Right renal cortex interstitium (tissue), 3 donors: ENCODE data around the gene CAMSAP1. TPM values are rescaled to one million over a fixed set of nuclear protein-coding genes. Genes with fewer than 3 reads are reported as not detected.
A peak's percentile ranks its signal among the peaks of the same experiment; 100 is the strongest.

Experiments
- DNase-seq, 3 donors: peaks; one replicate each; pipeline ENCODE4 v3.0.0-alpha.2; 2013; ENCODE audit warnings: low read depth in 3 of 3, low spot score in 2 of 3
- polyA plus RNA-seq, 3 donors: library from polyadenylated mRNA; unstranded; fragments of 120-200 nt; gene quantifications; one replicate each; pipeline ENCODE4 v1.2.1, GENCODE V29; 2013; ENCODE audit not compliant: insufficient read length in 3 of 3

CAMSAP1 gene
- polyA plus RNA-seq, 3 donors = 21.5 to 25.0 (median 21.6) TPM

DNA sequence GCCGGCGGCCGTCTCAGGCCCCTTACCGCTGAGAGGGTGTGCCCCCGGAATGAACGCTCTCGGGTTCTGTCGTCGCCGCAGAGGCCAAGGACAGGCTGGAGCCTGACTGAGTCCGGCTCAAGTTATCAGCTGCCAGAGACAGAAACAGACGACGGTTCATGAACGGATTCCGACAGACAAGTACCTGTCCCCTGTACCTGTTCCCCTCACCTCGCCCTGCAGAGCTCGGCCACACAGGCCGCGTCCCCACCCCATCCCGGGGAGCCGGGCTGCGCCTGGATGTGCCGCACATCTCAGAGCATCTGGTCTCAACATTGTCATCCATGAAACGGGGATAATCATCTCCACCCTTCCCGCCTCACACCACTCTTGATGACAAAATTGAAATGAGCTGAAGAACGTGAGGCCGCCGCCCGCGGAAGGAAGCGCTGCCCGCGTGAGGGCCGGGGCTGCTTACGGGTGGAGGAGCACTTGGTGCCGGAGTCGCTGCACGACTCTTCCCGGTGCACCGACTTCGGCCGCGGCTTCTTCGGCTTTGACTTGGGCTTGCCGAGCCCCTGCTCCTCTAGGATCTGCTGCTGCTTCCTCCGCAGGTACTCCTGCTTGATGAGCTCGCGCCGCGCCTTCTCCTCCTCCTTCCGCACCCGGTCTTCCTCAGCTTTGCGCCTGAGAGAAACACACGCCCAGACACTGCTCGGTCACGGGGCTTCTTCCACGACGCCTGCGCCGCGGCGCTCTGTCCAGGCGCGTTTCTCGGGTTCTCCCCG, 89.2 kb downstream of the CAMSAP1 start:
- DNase-seq = no peak

DNA sequence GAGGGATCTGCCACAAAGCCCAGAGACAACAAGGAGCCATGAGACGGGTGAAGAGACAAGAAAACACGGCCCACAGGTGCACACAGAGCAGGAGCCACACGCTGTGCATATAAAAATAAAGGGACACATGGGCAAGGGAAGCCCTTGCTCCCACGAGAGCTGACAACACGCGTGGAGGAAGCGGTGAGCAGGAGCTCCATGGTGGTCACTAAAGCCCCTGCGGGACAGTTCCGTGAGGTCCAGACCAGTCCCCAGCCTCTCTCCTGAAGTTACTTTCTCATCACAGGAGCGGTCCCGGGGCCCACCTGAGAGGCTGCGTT, 90.7 kb downstream of the CAMSAP1 start:
- no peak for DNase-seq

DNA sequence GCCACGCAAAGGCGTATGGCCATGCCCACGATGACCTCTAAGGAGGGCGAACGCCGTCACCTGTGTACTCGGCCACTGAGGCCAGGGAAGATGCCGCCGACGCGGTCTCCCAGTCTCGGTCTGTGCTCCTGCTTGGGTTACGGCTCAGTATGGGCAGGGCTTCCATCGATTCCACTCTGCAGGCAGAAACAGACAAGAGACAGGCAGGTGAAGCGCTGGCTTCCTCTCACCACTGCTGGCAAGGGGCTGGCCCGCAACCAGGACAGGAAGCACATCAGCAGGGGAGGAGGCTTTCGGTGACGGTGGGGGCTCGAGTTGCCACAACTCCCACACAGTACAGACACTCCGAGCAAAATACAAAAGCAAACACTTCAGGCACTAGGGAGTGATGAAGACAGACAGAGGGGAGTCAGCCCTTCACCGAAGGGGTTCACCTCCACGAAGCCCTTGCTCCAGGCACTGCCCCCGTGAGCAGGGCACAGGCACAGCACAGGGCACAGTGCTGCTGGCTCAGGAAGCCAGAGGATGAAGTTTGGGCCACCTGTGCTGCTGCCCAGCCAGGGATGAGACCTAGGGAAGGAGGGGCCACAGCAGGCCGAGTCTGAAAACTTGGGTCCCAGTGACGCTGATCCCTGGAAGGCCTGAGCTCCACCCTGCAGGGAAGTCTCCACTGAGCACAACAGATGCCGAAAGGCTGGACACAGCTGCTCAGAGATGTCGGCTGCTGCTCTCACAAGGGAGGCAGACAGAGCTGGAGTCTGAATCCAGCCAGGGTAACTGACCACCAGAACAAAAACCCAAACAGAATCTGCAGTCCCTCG, 91.3 kb downstream of the CAMSAP1 start:
- peak in 1 of 3 donors; percentile 10 for DNase-seq

DNA sequence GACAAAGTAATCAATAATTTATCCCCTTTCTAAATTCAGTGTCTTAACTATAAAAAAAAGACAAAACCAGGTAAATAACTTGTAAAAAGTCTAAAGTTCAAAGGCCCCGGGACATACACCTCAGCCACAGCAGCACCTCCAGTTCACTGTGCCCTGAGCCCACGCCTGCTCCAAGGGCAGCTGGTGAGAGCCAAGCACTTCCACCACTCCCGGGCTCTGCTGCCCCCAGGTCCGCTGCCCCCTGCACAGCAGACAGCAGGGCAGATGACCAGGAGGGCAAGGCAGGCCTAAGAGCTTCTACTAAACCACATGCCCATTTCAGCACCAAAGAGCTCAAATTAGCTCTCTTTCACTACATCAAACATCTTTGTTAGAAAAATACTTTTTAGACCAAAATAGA, 91.9 kb downstream of the CAMSAP1 start:
- no peak for DNase-seq

DNA sequence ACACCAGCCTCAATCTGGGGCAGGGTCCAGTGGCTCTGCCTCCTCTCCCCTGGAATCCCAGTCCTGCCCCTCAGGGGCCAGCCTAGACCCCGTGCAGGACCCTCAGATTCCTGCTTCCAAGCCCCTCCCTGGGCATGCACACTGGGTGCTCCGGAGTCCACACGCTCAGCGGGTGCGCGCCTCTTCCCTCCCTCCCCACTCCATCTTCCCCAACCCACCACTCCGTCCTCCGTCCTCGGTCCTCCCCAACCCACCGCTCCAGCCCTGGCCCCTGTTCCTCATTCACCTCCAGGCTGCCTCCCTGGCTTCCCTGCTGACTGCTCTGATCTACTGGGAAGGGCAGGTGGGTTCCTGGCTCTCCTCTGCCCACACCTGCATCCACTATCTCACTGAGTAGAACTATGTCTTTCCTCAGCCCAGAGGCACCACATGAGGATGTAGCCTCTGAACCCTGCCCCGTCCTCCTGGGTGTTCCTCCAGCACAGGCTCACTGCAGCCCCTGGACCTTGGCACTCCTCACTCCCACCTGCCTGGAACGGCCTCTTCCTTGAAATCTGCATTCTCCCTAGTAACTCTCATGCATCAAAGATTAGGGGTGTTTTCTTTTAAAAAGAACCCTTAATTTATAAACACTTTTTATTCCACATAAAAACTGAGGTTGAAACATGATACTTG, 92.8 kb downstream of the CAMSAP1 start:
- DNase-seq = no peak

DNA sequence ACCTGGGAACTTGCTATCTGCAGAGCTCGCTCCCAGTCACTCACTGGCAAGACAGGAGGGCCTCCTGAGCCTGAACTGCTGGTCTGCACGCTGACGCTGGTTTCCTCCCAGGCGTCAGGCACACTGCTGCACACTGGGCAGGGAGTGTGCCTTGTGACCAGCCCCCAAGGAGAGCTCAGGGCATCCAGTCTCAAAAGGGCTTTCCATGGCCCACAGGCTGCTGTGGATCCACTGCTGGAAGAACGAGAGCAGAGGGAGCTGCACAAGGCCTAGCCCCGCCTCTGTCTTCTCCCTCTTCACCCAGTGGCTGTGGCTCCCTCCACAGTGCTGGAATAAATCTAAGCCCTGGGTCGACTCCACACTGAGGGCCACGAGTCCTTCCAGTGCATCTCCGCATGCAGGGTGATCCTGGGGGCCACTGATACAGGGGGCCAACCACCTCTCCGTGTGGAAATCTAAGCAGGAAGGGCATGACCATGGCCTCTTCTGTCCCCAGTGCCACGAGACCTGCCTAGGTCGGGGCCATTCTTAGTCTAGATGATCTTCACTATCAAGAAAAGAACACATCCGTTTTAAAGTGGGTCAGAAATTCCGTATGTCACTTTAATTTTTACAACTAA, 93.6 kb downstream of the CAMSAP1 start:
- no peak for DNase-seq

DNA sequence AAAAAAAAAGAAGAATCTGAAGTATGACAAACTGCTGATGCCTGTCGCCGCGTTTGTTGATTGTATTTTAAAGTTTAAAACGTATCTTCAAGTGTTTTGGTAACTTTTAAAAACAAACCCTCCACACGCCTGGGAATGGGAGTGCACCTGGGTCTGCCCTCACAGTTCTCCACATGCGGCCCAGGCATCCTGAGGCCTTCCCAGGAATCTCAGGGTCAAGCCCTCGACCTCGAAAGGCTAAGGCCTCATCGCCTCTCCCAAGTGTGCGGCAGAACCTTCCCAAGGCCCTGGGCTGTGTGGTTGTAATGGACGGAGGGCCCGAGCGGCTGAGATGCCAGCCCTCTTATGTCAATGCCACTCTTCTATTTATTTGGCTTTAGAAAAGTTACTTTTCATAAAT, 94.4 kb downstream of the CAMSAP1 start:
- no peak for DNase-seq

DNA sequence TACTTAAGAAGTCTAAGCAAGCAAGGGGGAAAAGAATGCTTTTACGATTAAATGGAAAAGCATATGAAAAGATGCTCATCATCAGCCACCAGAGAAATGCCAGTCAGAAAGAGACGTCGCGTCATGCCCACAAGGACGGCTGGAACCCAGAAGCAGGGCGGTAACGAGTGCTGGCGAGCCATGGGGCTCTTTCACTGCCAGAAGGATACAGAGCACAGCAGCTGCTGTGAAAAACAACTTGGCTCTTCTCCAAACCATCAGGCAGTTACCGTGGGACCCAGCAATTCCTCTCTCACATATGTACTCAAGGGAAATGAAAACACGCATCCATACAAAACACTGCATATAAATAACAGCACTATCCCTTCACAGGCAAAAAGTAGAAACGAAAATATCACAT, 95.5 kb downstream of the CAMSAP1 start:
- no peak for DNase-seq

DNA sequence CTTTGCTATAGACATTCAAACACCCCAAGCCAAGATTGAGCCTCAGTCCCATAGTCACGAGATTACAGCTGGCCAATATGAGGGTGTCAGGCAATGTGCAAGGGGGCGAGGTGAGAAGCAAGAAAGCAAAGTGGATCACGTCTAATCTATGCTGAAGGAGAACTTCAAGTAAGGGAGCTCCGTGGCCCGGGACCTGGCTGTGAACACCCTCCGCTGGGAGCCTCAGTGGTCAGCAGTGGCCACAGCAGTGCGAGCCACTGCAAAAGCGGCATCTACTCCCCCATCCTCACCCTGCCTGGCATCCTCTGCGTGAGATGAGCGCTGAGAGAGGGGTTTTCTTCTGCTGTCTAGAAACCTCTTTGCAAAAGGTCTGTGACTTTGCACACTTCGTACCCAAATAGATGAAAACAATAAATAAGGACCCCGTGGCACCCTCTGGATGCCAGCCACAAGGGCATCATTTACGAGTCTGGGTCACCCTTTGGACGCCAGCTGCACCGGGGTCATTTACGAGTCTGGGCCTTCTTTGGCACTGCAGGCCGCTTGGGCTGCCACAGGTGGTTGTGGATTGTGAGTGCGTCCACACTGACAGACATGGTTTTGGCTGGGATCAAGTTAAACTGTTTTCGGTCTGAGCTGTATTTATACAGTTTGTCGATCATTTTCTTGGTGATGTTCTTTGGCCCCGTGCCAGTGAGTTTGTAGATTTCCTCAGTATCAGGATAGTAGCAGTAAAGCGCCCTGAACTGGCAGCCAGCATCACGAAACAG, 96.4 kb downstream of the CAMSAP1 start:
- no peak for DNase-seq

DNA sequence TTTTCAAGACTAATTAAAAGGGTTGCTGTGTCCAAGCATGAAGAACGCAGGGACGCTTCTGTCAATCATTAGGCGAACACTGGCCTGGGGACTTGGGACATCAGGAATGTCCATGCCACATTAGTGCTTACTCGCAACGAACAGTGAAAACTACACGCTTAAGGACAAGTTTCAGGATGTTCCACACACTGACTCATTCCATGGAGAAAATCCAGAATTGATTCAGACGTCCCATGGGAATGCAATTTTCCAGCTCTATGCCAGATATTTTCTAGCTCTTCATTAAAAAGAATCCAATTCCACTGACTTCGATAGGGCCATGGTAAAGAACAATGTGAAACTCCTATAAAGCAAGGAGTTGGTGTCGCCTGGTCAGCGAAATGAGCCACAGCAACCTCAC, 98.2 kb downstream of the CAMSAP1 start:
- no peak for DNase-seq

DNA sequence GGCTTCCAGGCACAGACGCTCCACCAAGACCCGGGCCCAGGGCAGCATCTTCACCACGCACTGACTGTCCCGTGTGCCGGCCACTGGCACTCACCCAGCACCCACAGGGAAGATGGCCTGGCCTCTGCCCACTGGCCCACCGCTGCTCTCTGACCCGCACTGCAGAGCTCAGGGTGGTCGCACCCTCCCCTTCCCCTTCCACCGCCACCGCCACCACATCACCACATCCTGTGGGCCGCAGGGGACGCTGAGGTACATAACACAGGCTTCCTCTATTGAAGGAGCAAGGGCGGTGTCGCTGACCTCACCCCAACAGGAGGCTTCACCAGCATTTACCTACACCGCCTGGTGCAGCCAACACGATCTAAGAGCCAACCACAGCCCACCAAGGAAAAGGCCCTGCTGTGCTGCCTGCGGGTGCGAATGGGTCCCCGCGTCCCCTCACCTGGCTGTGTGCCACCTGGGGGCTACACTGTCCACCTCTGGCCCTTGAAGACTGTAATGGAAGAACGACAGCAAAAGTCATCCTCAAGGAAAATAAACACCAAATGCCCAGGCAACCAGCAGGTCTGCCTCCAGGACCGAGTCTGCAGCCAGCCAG, 101.8 kb downstream of the CAMSAP1 start:
- no peak for DNase-seq

DNA sequence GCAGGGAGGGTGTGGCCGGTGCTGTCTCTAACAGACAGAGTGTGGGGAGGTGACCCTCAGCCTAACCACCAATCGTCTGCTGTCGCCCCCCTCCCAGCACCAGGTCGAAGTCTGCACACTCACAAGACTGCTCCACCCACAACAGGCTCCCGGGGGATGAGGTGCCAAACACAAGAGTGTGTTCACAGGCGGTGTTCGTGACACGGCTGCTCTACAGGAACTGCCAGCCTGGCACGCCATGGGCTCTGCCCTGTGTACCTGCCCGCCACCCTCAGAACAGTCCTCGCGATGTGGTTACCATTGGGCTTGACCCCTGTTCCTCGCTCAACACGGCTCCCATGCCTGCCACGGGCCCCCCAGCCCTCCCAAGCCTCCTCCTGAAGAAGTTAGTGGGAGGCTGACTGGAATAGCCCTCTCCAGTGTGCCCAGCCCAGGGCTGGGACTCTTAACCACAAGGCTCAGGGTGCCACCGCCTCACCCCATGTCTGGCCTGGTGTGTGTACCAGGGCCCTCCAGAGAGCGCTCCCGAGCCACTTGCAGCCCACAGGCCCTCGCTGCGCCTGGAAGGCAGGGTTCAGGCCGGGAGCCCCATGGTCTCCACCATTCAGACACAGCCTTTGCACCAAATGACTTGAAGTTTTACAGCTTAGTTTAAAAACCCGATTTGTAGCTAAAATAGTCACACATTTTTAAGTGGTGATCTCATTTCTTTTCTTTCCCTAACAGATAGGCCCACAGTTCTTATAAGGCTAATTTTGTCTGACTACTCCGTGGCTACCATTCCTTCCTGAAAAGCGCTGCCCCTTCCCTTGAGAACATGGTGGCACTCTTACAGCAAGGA, 102.5 kb downstream of the CAMSAP1 start:
- no peak for DNase-seq

DNA sequence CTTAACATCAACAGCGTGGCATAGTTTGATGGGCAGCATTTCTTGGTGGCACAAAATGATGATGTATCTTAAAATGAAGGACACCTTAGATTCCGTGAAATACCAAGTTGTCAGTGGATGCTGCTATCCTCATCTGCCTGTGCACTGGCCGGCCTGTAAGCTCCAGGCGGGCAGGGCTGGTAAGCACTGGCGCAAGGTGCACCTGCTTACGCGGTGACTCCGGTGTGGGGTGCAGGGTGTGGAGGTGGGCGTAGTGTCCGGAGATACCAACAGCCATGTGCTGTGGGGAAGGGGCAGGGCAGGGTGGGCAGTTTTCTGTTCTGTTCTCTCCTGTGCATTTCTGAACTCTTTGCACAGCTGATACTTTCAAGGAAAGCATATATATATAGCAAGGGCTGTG, 103.9 kb downstream of the CAMSAP1 start:
- DNase-seq = no peak

DNA sequence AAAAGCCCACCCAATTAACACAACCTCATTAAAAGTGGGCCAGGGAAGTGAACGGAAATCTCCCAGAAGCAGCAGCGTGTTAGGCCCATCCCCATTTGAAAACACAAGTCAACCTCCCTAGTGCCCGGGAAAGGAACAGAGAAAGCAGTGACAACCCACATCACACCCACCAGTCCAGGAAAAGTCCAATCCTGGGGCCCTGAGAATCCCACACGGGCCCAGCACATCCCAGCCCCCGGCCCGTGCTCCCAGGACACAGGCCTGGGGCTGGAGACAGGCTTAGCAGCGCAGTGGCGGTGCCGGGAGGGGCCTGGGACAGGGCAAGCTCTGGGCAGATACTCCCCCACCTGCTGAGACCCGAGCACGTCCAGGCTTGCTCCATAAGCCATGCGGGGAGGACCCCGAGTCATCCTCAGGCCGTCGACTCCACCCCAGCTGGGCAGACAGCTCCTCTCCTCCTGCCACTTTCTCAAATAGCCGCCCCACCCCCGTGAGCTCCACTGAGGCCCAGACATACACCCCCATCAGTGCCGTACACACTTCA, 104.4 kb downstream of the CAMSAP1 start:
- DNase-seq = no peak

DNA sequence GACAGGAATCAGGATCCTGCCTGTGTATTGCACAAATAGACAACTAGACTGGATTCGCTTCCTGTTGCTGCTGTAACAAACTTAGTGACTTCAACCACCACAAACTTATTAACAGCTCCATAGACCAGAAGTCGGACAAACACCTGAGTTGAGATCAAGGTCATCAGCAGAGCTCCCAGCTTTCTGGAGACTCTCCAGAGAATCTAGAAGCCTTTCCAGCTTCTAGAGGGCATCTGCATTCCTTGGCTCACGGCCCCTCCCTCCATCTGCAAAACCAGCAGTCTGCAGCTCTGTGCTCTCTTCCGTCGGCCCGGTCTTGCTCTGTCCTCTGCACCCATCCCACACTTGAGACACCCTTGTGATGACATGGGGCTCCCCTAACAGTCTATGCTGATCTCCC, 106.3 kb downstream of the CAMSAP1 start:
- DNase-seq = no peak

DNA sequence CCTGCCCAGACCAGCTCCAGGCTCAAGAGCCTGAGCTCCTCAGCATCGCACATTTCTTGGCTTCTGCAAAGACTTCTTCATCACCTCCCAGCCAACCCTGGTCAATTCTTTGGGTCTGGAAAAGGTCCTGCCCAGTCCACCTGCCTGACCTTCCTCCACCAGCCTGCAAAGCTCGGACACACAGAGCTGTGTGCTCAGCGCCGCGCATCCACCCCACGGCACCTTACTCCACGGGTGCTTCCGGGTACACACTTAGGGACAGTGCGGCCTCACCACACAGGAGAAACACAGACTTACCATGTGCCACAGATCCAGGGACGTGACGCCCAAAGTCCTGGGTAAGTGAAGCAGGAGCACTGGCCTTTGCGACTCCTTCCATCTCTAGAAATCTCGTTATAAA, 108.1 kb downstream of the CAMSAP1 start:
- DNase-seq = no peak

DNA sequence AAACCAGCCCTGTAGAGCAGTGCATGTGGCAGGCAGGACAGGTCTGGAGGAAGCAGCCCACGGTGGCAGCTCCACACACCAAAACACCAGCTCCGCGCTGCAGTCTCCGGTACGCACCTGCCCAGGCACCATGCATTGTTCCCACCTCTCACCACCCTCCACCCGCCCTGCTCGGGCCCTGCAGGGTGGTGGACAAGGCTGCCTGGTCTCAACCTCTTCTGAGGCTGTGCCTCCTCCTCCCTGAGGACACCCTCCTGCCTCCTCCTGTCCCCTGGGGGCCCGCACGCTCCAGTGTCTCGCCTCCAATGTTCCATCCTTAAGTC, 109.1 kb downstream of the CAMSAP1 start:
- DNase-seq = no peak

DNA sequence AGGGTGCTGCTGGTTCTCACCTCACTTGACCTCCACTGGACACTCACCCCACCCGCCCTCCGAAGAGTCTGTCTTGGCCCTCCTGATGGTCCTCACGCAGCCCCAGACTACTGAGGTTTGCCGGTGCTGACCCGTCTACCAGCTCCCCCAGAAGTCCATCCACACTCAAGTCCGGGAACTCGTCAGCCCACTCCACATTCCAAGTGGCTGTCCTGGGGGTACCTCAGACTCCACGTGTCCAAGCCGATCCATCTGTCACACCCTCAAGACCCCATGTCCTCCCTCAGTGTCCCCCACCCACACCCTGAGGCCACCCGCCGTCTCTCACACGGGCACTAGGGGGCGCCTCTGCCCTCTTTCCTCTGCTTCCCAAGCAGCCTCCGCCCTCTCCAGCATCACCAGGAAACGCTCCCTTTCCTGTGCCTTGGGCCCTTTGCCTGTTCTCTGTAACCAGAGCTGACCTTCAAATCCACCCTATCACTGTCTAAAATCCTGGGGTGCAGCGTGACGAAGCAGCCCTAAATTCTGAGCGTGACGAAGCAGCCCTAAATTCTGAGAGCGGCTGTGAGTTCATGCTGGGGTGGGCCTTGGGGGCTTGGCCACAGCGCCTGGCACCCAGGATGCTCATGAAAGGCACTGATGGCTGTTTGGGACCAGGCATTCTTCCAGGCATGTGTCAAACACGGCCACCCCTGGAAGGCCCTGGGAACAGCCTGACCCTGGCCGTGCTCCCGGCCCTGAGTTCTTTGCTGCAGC, 109.7 kb downstream of the CAMSAP1 start:
- DNase-seq = no peak
